Stimulated activated CD8-positive, alpha-beta memory T cell treated with anti-CD3 and anti-CD28 coated beads, Interleukin-2, amount 100 ng/mL, for 1 hour (primary cell): Measurements from ENCODE around the gene TCAP.
"Not testable (repeated sequence)": the region's sequence is repeated elsewhere in the genome, so short reads cannot be mapped to it uniquely, and the experiment has no call there.

Experiments used
- DNase-seq, 2 donors: peaks; one replicate each; pipeline ENCODE4 v3.0.0-alpha.2; 2020; ENCODE audit warnings: low read depth in 2 of 2

The TCAP gene

DNA sequence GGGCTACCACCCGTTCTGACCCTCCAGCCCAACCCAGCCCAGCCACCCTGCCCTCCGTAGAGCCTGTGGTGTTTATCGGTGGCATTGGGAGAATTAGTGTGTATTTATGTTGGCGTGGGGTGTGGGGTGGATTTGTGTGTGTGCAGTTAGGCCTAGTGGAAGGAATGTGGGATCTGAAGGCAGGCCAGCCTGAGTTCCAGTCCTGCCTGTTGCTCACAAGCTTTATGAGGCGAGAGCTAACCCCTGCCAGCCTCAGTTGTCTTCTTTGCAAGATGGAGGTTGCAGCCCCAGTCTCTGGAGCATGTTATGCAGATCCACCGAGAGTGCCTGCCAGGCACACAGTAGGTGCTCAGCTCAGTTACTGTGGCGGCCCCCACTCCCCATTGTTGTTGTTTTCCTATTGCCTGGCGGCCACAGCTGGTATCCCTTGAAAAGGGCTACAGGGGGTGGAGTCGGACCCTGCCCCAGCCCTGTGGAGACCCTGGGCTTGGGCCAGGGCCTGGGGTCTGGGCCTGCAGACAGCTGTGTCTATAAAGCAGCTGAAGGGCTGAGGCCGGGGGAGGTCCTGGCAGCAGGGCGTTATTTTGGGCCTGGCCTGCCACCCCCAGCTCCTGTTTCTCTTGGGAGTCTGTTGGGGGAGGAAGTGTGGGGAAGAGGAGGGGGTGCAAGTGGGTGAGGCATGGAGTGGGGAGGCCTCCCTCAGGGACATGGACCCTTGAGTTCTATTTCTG lies 39.8 kb downstream of the TCAP start:
- no peak for DNase-seq

DNA sequence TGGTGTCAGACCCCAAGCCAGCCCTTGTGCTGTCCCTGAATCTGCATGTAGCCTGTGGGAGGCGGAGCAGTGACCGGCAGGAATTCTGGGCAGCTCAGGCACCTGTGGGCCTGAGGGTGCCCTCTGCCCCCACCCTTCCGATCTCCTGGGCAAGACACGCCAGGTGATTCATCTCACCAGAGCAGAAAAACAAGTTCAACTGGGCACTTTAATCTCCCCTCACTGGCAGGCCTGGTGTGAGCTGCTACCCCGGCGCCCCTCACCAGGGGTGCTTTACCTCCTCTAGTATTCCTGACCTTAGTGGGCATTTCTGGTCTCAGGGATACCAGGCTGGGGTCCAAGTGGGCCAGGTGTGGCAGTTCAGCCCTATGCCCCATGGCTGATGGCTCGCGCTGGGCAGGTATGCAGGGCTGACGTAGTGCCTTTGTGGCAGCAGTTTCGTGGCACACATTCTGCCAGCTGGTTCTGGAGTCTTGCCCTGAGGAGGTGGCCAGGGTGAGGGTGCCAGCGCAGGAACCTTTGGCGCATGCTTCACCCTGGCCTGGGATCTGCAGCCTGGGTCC lies 40.7 kb downstream of the TCAP start:
- no peak for DNase-seq

DNA sequence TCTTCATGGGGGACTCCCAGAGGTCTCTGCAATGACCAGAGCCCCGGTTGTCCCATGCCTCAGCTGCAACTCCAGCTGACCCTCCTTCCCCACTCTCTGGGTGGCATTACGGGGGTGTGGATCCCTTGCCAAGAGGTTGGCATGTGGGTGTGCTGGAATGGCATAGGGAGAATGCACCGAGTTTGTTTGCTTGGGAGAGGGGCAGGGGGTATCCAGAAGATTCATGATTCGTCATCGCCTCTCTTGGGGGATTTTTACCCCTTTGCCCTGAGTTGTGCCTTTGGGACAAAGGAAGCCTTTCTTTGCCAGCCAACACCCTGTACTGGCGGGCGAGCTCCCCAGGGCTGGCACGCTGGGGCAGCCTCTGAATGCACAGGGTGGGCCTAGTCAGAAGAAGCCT lies 41.2 kb downstream of the TCAP start:
- no peak for DNase-seq

DNA sequence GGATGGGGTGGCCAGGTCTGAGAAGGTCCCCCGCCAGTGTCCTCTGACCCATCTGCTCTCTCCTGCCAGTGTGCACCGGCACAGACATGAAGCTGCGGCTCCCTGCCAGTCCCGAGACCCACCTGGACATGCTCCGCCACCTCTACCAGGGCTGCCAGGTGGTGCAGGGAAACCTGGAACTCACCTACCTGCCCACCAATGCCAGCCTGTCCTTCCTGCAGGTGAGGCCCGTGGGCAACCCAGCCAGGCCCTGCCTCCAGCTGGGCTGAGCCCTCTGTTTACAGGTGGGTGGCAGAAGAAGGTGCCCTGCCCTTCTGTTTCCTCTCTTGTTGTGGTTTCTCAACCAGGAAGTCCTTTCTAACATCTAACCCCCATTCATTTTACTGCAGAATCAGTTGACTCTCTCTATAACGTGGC lies 41.8 kb downstream of the TCAP start:
- DNase-seq: no peak

DNA sequence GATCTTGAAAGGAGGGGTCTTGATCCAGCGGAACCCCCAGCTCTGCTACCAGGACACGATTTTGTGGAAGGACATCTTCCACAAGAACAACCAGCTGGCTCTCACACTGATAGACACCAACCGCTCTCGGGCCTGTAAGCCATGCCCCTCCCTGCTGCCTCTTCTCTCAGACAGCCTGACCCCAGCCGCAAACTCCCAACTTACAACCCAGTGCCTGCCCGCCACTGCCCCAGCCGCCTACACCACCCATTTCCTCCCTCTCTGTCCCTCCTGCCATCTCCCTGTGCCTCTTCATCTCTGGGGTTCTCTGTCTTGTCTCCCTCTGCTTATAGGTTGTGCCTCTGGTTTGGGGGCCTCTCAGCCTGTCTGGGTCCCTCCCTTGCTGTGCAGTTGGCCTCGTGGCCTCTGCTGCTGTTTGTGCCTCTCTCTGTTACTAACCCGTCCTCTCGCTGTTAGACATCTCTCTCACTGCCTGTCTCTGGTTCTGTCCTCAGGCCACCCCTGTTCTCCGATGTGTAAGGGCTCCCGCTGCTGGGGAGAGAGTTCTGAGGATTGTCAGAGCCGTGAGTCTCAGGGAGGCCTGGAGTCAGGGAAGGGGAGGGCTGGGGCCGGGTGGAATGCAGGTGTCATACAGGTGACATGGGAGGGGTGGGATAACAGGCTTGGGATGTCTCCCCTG lies 44.3 kb downstream of the TCAP start:
- DNase-seq: no peak

DNA sequence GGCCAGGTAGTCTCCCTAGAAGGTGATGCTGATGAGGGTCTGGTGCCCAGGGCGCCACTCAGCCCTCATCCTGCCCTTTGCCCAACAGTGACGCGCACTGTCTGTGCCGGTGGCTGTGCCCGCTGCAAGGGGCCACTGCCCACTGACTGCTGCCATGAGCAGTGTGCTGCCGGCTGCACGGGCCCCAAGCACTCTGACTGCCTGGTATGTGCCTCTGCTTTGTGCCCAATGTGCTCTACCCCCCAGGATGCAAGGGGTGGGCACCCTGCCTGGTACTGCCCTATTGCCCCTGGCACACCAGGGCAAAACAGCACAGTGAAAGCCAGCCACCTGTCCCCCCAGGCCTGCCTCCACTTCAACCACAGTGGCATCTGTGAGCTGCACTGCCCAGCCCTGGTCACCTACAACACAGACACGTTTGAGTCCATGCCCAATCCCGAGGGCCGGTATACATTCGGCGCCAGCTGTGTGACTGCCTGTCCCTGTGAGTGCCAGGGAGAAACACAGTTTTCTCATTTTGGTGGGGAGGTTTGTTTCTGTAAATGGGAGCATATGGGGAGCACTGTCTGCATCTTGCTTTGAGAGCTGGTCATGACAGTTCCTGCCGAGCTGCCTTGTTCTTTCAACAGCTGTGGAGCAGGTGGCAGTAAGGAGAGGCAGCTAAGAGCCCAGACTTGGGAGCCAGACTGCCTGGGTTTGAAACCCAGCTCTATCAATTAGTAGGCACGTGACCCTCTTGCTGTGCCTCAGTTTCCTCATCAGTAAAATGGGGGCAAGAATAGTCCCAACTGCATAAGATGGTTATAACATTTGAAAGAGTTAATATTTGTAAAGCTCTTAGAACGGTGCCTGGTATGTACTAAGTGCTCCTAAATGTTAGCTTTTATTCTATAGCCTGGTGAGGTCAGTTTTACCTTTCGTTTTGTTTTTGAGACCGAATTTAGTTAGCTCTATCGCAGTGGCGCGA lies 45.1 kb downstream of the TCAP start:
- no peak for DNase-seq

DNA sequence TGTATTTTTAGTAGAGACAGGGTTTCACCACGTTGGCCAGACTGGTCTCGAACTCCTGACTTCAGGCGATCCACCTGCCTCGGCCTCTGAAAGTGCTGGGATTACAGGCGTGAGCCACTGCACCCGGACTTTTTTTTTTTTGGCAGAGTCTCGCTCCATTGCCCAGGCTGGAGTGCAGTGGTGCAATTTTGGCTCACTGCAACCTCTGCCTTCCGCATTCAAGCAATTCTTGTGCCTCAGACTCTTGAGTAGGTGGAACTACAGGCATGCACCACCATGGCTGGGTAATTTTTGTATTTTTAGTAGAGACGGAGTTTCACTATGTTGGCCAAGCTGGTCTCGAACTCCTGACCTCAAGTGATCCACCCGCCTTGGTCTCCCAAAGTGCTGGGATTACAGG lies 45.9 kb downstream of the TCAP start:
- DNase-seq: not testable (repeated sequence)

DNA sequence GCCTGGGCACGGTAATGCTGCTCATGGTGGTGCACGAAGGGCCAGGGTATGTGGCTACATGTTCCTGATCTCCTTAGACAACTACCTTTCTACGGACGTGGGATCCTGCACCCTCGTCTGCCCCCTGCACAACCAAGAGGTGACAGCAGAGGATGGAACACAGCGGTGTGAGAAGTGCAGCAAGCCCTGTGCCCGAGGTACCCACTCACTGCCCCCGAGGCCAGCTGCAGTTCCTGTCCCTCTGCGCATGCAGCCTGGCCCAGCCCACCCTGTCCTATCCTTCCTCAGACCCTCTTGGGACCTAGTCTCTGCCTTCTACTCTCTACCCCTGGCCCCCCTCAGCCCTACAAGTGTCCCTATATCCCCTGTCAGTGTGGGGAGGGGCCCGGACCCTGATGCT lies 46.7 kb downstream of the TCAP start:
- DNase-seq: no peak

DNA sequence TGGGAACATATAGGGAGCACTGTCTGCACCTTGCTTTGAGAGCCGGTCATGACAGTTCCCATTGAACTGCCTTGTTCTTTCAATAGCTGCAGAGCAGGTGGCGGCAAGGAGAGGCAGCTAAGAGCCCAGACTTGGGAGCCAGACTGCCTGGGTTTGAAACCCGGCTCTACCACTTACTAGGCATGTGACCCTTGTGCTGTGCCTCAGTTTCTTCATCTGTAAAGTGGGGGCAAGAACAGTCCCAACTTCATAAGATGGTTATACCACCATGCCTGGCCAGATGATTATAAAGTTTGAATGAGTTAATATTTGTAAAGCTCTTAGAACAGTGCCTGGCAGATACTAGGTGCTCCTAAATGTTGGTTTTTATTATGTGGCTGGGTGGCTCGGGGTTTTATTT lies 49.1 kb downstream of the TCAP start:
- DNase-seq: no peak

DNA sequence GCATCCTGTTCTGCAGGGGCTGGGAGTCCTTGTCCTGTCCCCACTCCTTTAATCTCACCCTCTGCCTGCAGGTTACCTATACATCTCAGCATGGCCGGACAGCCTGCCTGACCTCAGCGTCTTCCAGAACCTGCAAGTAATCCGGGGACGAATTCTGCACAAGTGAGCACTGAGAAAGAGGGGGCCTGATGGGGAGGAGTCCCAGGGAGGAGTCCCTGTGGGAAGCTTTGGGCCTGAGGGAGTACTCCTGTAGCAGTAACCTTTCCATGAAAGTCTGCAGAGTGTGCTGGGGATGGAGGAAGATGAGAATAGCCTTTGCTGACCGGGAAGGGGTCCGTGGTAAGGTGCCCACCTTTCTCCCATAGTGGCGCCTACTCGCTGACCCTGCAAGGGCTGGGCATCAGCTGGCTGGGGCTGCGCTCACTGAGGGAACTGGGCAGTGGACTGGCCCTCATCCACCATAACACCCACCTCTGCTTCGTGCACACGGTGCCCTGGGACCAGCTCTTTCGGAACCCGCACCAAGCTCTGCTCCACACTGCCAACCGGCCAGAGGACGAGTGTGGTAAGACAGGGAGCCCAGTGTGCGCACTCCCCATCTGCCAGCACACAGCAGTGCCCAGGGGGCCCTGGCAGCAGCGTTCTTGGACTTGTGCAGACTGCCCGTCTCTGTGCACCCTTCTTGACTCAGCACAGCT lies 50.4 kb downstream of the TCAP start:
- no peak for DNase-seq
